Heart right ventricle (tissue), 16 donors: ENCODE data around the gene ALK. TPM values are rescaled to one million over a fixed set of nuclear protein-coding genes. Genes with fewer than 3 reads are reported as not detected.

Experiments used
- ATAC-seq, 8 donors: fragments of 200-7000 bp; cut with Tn5 transposase; one replicate each; pipeline ENCODE4 v1.9.1; 2020; ENCODE audit warnings: mild to moderate bottlenecking in 8 of 8, moderate library complexity in 8 of 8, moderate number of reproducible peaks in 1 of 8
- DNase-seq, 2 donors: peaks; one replicate each; pipeline ENCODE4 v3.0.0-alpha.2; 2020
- H3K27ac ChIP-seq, 10 donors: fragments of 200-600 bp; sonication (generic) in 2 of 10; one replicate each; pipeline versions ENCODE4 v1.5.0 to v1.8.0; 2020 to 2022; ENCODE audit warnings: mild to moderate bottlenecking in 3 of 10
- H3K27me3 ChIP-seq, 7 donors: fragments of 200-600 bp; one replicate each; pipeline ENCODE4 v1.8.0; 2021 to 2022; ENCODE audit warnings: mild to moderate bottlenecking in 2 of 7
- H3K36me3 ChIP-seq, 9 donors: fragments of 200-600 bp; sonication (generic) in 1 of 9; one replicate each; pipeline versions ENCODE4 v1.5.0 to v1.8.0; 2020 to 2022; ENCODE audit warnings: mild to moderate bottlenecking in 2 of 9
- H3K4me1 ChIP-seq, 9 donors: fragments of 200-600 bp; sonication (generic) in 1 of 9; one replicate each; pipeline versions ENCODE4 v1.5.0 to v1.8.0; 2020 to 2022; ENCODE audit warnings: mild to moderate bottlenecking in 4 of 9
- H3K4me3 ChIP-seq, 10 donors: fragments of 200-600 bp; sonication (generic) in 2 of 10; one replicate each; pipeline versions ENCODE4 v1.5.0 to v1.8.0; 2020 to 2022; ENCODE audit warnings: mild to moderate bottlenecking in 7 of 10, moderate library complexity in 2 of 10
- H3K9me3 ChIP-seq, 11 donors: fragments of 200-600 bp in 10 of 11; sonication (generic) in 2 of 11; one replicate each; pipeline versions ENCODE4 v1.5.0 to v1.8.0; 2013 to 2022; ENCODE audit warnings: mild to moderate bottlenecking in 2 of 11, control low read depth in 1 of 11, moderate library complexity in 1 of 11
- WGBS, 2 donors: extraction: QIAGEN DNeasy Blood & Tissue Kit; methylation state at CpG; one replicate each; pipeline ENCODE4 v1.1.7; 2013; ENCODE audit warnings: inconsistent platforms in 1 of 2; 5-methylcytosine and 5-hydroxymethylcytosine counted together
- intact Hi-C, 10 donors: fragments of 100-400 bp; cut with DNase I; formaldehyde crosslinking; loops; one replicate each; pipeline versions ENCODE4 v1.11.1 to v1.14.2; 2022
- polyA plus RNA-seq, 2 donors: library from polyadenylated mRNA; stranded (reverse); fragments of 200-250 nt; gene quantifications; one replicate each; pipeline ENCODE4 v1.2.3, GENCODE V29; 2013
- total RNA-seq, 10 donors: library from RNA; stranded (reverse); fragmentation: NEBNext Ultra II Directional in 3 of 10; extraction: Animal tissue kit (Norgen Biotek cat#: 25700) in 3 of 10; gene quantifications; one replicate each; pipeline versions ENCODE4 v1.2.1 to v1.2.4, GENCODE V29; 2021 to 2023
- TF ChIP-seq, protein P1 (sequence below), 9 donors: fragments of 200-600 bp; sonication (generic) in 2 of 9; IDR thresholded peaks; one replicate each; pipeline versions ENCODE4 v1.5.0 to v1.8.0; 2021 to 2022; ENCODE audit warnings: antibody characterized with exemption in 9 of 9, mild to moderate bottlenecking in 5 of 9, moderate library complexity in 1 of 9
- donor health status: Arrhythmogenic right ventricular cardiomyopathy.
- donor health status: ischemic (EF 13 %, LVEDD 7.1; RV severe dilation, severe dysfunction).
- donor health status: healthy with polysubstance abuse.
- donor health status: DM: no; HTN: yes; CAD: no.
- donor health status: DM: no; HTN: no; CAD: no.
- donor health status: ischemic (EF 25% LVEDD 6.9; RV normal size, moderate dysfunction).
- donor health status: ischemic (EF 25% LVEDD 5.7; RV mildly dilated, moderate dysfunction).
- donor health status: healthy.
- donor health status: DM: yes; HTN: yes; CAD: no.
- donor health status: Ischemic cardiomyopathy.
- donor health status: ischemic (EF 35%, LVEDD 5.7; RV mildly dilated, moderate dysfunction).
- donor health status: nonischemic (EF 11% LVEDD 7.7; RV severe dilation, severe dysfunction).
- donor health status: DM: yes; HTN: yes; CAD: no.
- donor health status: PGD.
- donor health status: ischemic (EF 29% LVEDD 5.4; RV normal size, mild dysfunction).
- donor health status: nonischemic (EF 23%, LVEDD 6.1; RV moderate dilation, normal function).

ALK gene
- total and polyA plus RNA-seq, 12 donors = 0.01 to 0.24 (median 0.08) TPM; not detected in 7

DNA sequence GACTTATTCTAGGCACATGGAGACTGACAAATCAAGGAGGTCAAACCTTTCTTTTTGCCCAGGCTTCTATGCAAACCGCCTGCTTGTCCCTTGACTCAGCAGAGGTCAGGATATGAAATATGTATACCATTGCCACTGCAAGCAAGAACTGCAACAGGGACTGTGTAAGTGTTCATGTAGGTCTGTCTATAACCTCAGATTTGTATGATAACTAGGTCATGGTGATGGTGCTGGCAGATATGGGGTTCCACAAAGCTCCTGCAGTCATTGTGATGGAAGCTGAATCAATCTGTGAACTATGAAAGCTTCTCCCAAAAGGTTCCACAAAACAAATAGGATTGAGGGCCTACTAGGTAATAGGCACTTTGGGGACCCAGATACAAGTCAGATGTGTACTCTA, 489.9 kb downstream of the ALK start:
- intact Hi-C loops = no loop called here
- DNase-seq = no peak
- Histone ChIP-seq H3K27me3 (no peaks in the 10 kb centered on the region), H3K27ac (no peak overlapping the region), H3K4me1 (no peaks in the 10 kb centered on the region), H3K4me3 (no peak overlapping the region), H3K9me3 (no peaks in the 10 kb centered on the region), H3K36me3 (no peaks in the 10 kb centered on the region)
- ATAC-seq = no peak
- 90 to 94% methylated on average over 1 of the region's 1 CpG for WGBS, 2 donors
- TF ChIP-seq, protein P1, sequence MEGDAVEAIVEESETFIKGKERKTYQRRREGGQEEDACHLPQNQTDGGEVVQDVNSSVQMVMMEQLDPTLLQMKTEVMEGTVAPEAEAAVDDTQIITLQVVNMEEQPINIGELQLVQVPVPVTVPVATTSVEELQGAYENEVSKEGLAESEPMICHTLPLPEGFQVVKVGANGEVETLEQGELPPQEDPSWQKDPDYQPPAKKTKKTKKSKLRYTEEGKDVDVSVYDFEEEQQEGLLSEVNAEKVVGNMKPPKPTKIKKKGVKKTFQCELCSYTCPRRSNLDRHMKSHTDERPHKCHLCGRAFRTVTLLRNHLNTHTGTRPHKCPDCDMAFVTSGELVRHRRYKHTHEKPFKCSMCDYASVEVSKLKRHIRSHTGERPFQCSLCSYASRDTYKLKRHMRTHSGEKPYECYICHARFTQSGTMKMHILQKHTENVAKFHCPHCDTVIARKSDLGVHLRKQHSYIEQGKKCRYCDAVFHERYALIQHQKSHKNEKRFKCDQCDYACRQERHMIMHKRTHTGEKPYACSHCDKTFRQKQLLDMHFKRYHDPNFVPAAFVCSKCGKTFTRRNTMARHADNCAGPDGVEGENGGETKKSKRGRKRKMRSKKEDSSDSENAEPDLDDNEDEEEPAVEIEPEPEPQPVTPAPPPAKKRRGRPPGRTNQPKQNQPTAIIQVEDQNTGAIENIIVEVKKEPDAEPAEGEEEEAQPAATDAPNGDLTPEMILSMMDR (IDR thresholded peaks at IDR 0.05) = no peak

DNA sequence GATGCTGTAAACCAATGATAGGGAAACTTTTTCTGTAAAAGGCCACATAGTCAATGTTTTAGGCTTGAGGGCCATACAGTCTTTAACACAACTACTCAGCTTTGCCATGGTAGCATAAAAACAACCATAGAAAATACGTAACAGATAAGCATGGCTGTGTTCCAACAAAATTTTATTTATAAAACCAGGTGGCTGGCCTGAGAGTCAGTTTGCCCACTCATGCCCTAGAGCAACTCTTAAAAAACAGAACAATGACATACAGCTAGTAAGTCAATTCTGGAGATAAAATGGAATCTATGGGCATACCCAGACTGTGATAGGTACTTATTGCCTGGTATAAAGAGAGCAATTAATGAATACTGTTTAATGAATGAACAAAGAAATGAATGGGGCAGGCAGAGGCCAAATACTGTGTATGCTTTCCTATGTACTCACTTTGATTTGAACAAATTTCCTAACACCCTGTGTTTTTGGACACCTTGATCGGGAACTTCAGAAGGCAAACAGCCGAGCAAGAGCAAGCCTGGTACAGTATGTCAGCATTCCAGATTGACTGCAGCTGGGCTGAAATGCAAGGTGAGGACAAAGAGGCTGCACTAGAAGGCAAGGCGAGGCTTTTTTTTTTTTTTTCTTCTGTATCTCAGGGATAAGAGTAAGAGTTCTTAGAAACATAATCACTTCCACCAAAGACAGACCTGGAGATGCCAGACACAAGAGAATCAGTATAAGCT, 490.8 kb downstream of the ALK start:
- DNase-seq = no peak
- H3K27me3 ChIP-seq = no peaks in the 10 kb centered on the region
- H3K4me1 ChIP-seq = no peaks in the 10 kb centered on the region
- intact Hi-C loops = no loop called here
- ATAC-seq = peak in 3 of 8 donors; percentile 18 to 63 (median 37)
- H3K36me3 ChIP-seq = no peaks in the 10 kb centered on the region
- peaks cover 0 to 5% (median 0%) of the 10 kb centered on the region in 11 donors for H3K9me3 ChIP-seq
- H3K27ac ChIP-seq = no peak overlapping the region
- 45 to 51% methylated on average over 4 of the region's 4 CpGs for WGBS, 2 donors
- TF ChIP-seq, protein P1 (IDR thresholded peaks at IDR 0.05) = no peak
- H3K4me3 ChIP-seq = no peak overlapping the region

DNA sequence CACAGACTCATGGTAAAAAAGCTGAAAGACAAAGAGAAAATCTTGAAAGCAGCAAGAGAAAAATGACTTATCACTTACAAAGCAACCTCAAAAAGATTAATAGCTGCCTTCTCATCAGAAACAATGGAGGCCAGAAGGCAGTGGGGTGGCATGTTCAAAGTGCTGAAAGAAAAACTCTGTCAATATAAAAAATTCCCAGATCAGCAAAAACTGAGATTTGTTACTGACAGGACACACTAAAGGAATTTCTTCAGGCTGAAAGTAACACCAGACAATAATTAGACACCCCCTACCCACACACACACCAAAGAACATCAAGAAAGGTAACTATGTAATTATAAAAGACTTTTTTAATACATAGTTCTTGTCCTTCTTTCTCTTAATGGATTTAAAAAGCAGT, 495.0 kb downstream of the ALK start:
- H3K4me3 ChIP-seq = no peak overlapping the region
- peaks cover 0 to 7% (median 0%) of the 10 kb centered on the region in 9 donors for H3K4me1 ChIP-seq
- peaks cover 0 to 5% (median 0%) of the 10 kb centered on the region in 11 donors for H3K9me3 ChIP-seq
- intact Hi-C loops = no loop called here
- no peak for ATAC-seq
- no peak overlapping the region for H3K27ac ChIP-seq
- DNase-seq = no peak
- TF ChIP-seq, protein P1 (IDR thresholded peaks at IDR 0.05) = no peak
- no peaks in the 10 kb centered on the region for H3K36me3 ChIP-seq
- H3K27me3 ChIP-seq = peaks cover 0 to 11% (median 0%) of the 10 kb centered on the region in 7 donors

DNA sequence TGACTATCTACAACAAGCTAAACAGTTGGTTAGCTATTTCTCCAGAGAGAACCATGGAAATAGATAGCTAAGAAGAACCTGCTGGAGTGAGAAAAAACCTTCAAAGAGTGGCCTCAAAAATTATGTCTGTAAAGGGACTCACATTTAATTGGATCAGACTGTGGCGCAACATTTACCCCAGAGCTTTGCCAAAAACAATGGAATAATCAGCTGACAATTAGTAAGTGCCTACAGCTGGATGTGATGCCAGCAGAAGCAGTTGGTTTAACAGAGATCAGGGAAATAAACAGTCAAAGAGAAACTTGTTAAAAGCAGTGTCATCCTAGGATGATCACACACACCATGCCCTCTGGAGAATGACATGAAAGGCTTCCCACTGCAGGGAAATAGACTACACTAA, 495.5 kb downstream of the ALK start:
- H3K36me3 ChIP-seq = no peaks in the 10 kb centered on the region
- peaks cover 0 to 12% (median 0%) of the 10 kb centered on the region in 9 donors for H3K4me1 ChIP-seq
- TF ChIP-seq, protein P1 (IDR thresholded peaks at IDR 0.05) = no peak
- ATAC-seq (no peak), DNase-seq (no peak)
- H3K27me3 ChIP-seq = peaks cover 0 to 11% (median 0%) of the 10 kb centered on the region in 7 donors
- WGBS, 2 donors = 90 to 96% methylated on average over 1 of the region's 1 CpG
- peaks cover 0 to 5% (median 0%) of the 10 kb centered on the region in 11 donors for H3K9me3 ChIP-seq
- no peak overlapping the region for H3K4me3 ChIP-seq
- H3K27ac ChIP-seq = no peak overlapping the region
- intact Hi-C loops = no loop called here
